Adrenal gland (tissue), 12 donors: Measurements from ENCODE around the gene RNU6-7. TPM values are rescaled to one million over a fixed set of nuclear protein-coding genes. Genes with fewer than 3 reads are reported as not detected.

Source experiments
- DNase-seq, 7 donors: peaks; one replicate each; pipeline ENCODE4 v3.0.0-alpha.2; 2019 to 2020
- H3K27ac ChIP-seq, 5 donors: fragments of 200-600 bp; sonication (generic) in 4 of 5; 1 replicate in 3 of 5; 2 replicates in 2 of 5; pipeline versions ENCODE4 v1.5.1 to v1.8.0; 2016 to 2020; ENCODE audit warnings: mild to moderate bottlenecking in 1 of 5
- H3K27me3 ChIP-seq: fragments of 200-600 bp; 2 replicates; pipeline ENCODE4 v1.8.0; 2021
- H3K36me3 ChIP-seq, 2 donors: fragments of 200-600 bp; replicated peaks in 1 of 2; 1 replicate in 1 of 2; 2 replicates in 1 of 2; pipeline versions ENCODE4 v1.5.1 to v1.8.0; 2018 to 2022
- H3K4me1 ChIP-seq, 2 donors: fragments of 200-600 bp; replicated peaks in 1 of 2; 1 replicate in 1 of 2; 2 replicates in 1 of 2; pipeline versions ENCODE4 v1.5.1 to v1.8.0; 2018 to 2021
- H3K4me3 ChIP-seq, 4 donors: fragments of 200-600 bp; sonication (generic) in 3 of 4; one replicate each; pipeline ENCODE4 v1.5.1; 2016 to 2018
- H3K9me3 ChIP-seq, 3 donors: fragments of 200-600 bp; sonication (generic) in 1 of 3; replicated peaks in 1 of 3; 1 replicate in 2 of 3; 2 replicates in 1 of 3; pipeline versions ENCODE4 v1.5.1 to v1.8.0; 2016 to 2021
- CTCF ChIP-seq, 6 experiments: fragments of 450-650 bp in 4 of 6; fragments of 200-600 bp in 2 of 6; sonication (generic) in 1 of 6; IDR thresholded peaks; 1 replicate in 5 of 6; 2 replicates in 1 of 6; pipeline versions ENCODE4 v1.5.1 to v1.8.0; 2016 to 2021; ENCODE audit warnings: antibody characterized with exemption in 6 of 6, mild to moderate bottlenecking in 2 of 6, moderate library complexity in 1 of 6
- POLR2A ChIP-seq, 2 donors: fragments of 450-650 bp; IDR thresholded peaks; one replicate each; pipeline ENCODE4 v1.6.1; 2017; ENCODE audit warnings: antibody characterized with exemption in 2 of 2, mild to moderate bottlenecking in 2 of 2, moderate library complexity in 1 of 2
- WGBS, 4 donors: extraction: QIAGEN DNeasy Blood & Tissue Kit in 2 of 4; methylation state at CpG; one replicate each; pipeline versions ENCODE4 v1.1.5 to v1.1.7; 2013 to 2017; 5-methylcytosine and 5-hydroxymethylcytosine counted together
- intact Hi-C, 2 donors: fragments of 100-400 bp; cut with DNase I; formaldehyde crosslinking; loops; one replicate each; pipeline versions ENCODE4 v1.14.1 to v1.15.0; 2022 to 2023
- polyA plus RNA-seq, 3 donors: library from polyadenylated mRNA; stranded (reverse); fragments of 200-250 nt in 2 of 3; fragments of 350-450 nt in 1 of 3; fragmentation: Illumina TruSeq in 1 of 3; extraction: RNeasy Lipid Tissue Mini Kit (QIAGEN cat#74804) in 1 of 3; gene quantifications; one replicate each; pipeline ENCODE4 v1.2.3, GENCODE V29; 2013 to 2014
- total RNA-seq, 9 donors: library from RNA; depleted of rRNA in 4 of 9; stranded (reverse); fragments of >200 nt in 4 of 9; fragments of 120-200 nt in 1 of 9; fragmentation: NEBNext Ultra II Directional in 1 of 9; extraction: Animal tissue kit (Norgen Biotek cat#: 25700) in 1 of 9; gene quantifications; one replicate each; pipeline versions ENCODE4 v1.1.0 to v1.2.4, GENCODE V29; 2013 to 2023
- donor health status: healthy with polysubstance abuse.
- donor health status: Bipolar disorder and iron deficiency.
- donor health status: DM: yes; HTN: yes; CAD: no.
- donor health status: DM: no; HTN: no; CAD: no.
- donor health status: DM: no; HTN: no; CAD: no.
- donor health status: DM: yes; HTN: yes; CAD: no.

Gene RNU6-7
- total and polyA plus RNA-seq, 12 donors, result not detected

GRCh38 chr14:32244404-32244803 is 42.6 kb downstream of the RNU6-7 start:
- intact Hi-C loops, result loop anchor here in 1 of 2 donors (10.0 kb wide), 1 partner anchor 310 kb away; no protein-coding TSS in a partner anchor
- Histone ChIP-seq H3K4me1 (no peaks in the 10 kb centered on the region), H3K4me3 (no peak overlapping the region), H3K27me3 (no peaks in the 10 kb centered on the region), H3K9me3 (no peaks in the 10 kb centered on the region), H3K27ac (no peak overlapping the region), H3K36me3 (no peaks in the 10 kb centered on the region)
- peak in 1 of 6 experiments; percentile 8 for TF ChIP-seq CTCF (IDR thresholded peaks at IDR 0.05)
- TF ChIP-seq POLR2A (IDR thresholded peaks at IDR 0.05), result no peak
- no peak for DNase-seq

GRCh38 chr14:32246751-32247150 is 44.9 kb downstream of the RNU6-7 start:
- H3K36me3 ChIP-seq, result no peaks in the 10 kb centered on the region
- intact Hi-C loops, result loop anchor here in 1 of 2 donors (10.0 kb wide), 1 partner anchor 312 kb away; no protein-coding TSS in a partner anchor
- H3K27ac ChIP-seq, result no peak overlapping the region
- no peaks in the 10 kb centered on the region for H3K4me1 ChIP-seq
- 93 to 97% (median 95%) methylated on average over 4 to 5 of the region's 5 CpGs for WGBS, 4 donors
- no peak overlapping the region for H3K4me3 ChIP-seq
- no peaks in the 10 kb centered on the region for H3K9me3 ChIP-seq
- no peak for DNase-seq
- TF ChIP-seq POLR2A (IDR thresholded peaks at IDR 0.05) (no peak), CTCF (IDR thresholded peaks at IDR 0.05) (no peak)
- no peaks in the 10 kb centered on the region for H3K27me3 ChIP-seq

- Histone ChIP-seq H3K27me3 (no peaks in the 10 kb centered on the region), H3K27ac (no peak overlapping the region), H3K4me1 (no peaks in the 10 kb centered on the region), H3K36me3 (no peaks in the 10 kb centered on the region), H3K4me3 (no peak overlapping the region), H3K9me3 (no peaks in the 10 kb centered on the region)
- no peak for DNase-seq
- intact Hi-C loops, result loop anchor here in 1 of 2 donors (10.0 kb wide), 1 partner anchor 315 kb away; no protein-coding TSS in a partner anchor
- WGBS, 4 donors, result 74 to 85% (median 77%) methylated on average over 5 of the region's 5 CpGs
- no peak for TF ChIP-seq POLR2A (IDR thresholded peaks at IDR 0.05)
- TF ChIP-seq CTCF (IDR thresholded peaks at IDR 0.05), result no peak
These were observed 47.5 kb downstream of the RNU6-7 start for GRCh38 chr14:32249371-32249770.

GRCh38 chr14:32249780-32250179 is 47.9 kb downstream of the RNU6-7 start:
- WGBS, 4 donors, result 92 to 95% (median 93%) methylated on average over 4 of the region's 4 CpGs

More at GRCh38 chr14:32249780-32250179, 47.9 kb downstream of the RNU6-7 start:
- DNase-seq, result no peak
- H3K4me1 ChIP-seq, result peaks cover 0 to 4% of the 10 kb centered on the region in 2 donors
- H3K27me3 ChIP-seq, result no peaks in the 10 kb centered on the region
- H3K9me3 ChIP-seq, result no peaks in the 10 kb centered on the region
- H3K4me3 ChIP-seq, result no peak overlapping the region
- H3K27ac ChIP-seq, result no peak overlapping the region
- intact Hi-C loops, result loop anchor here (5.0 to 10.0 kb wide), 7 partner anchors 45 to 737 kb away; partner anchors contain the start of genes RNU6-7 (in 1 of the 2) and RNU6-8 (in 1 of the 2)
- no peaks in the 10 kb centered on the region for H3K36me3 ChIP-seq
- TF ChIP-seq POLR2A (IDR thresholded peaks at IDR 0.05) (no peak), CTCF (IDR thresholded peaks at IDR 0.05) (no peak)
